Pancreas (tissue), 10 donors: ENCODE measurements around the gene SOBP. TPM values are rescaled to one million over a fixed set of nuclear protein-coding genes. Genes with fewer than 3 reads are reported as not detected.

Source experiments
- ATAC-seq, 4 donors: fragments of 200-7000 bp; cut with Tn5 transposase; one replicate each; pipeline versions ENCODE4 v1.8.0 to v1.9.1; 2020; ENCODE audit warnings: mild to moderate bottlenecking in 4 of 4, moderate library complexity in 4 of 4
- DNase-seq, 6 donors: peaks; one replicate each; pipeline ENCODE4 v3.0.0-alpha.2; 2020
- FAIRE-seq: peaks from 2 replicates; lab custom pipeline; 2012; peaks lifted over from hg19 to GRCh38; lab: Jason Lieb, UNC
- H3K27ac ChIP-seq, 4 donors: fragments of 200-600 bp; sonication (generic); 1 replicate in 3 of 4; 2 replicates in 1 of 4; pipeline versions ENCODE4 v1.5.0 to v1.8.0; 2020
- H3K27me3 ChIP-seq, 4 donors: fragments of 200-600 bp; one replicate each; pipeline ENCODE4 v1.8.0; 2021
- H3K36me3 ChIP-seq, 3 donors: fragments of 200-600 bp; sonication (generic) in 1 of 3; one replicate each; pipeline versions ENCODE4 v1.5.0 to v1.8.0; 2020 to 2021
- H3K4me1 ChIP-seq, 3 donors: fragments of 200-600 bp; one replicate each; pipeline ENCODE4 v1.8.0; 2021
- H3K4me3 ChIP-seq, 4 donors: fragments of 200-600 bp; sonication (generic) in 2 of 4; one replicate each; pipeline versions ENCODE4 v1.5.0 to v1.8.0; 2020 to 2021
- H3K9me3 ChIP-seq, 4 donors: fragments of 200-600 bp; one replicate each; pipeline ENCODE4 v1.8.0; 2021
- CTCF ChIP-seq, 4 donors: fragments of 200-600 bp; sonication (generic) in 3 of 4; IDR thresholded peaks; one replicate each; pipeline versions ENCODE4 v1.5.0 to v1.8.0; 2021; ENCODE audit warnings: antibody characterized with exemption in 4 of 4
- WGBS, 2 donors: extraction: QIAGEN DNeasy Blood & Tissue Kit; methylation state at CpG; one replicate each; pipeline ENCODE4 v1.1.7; 2013; 5-methylcytosine and 5-hydroxymethylcytosine counted together
- intact Hi-C, 3 donors: fragments of 100-400 bp; cut with DNase I; formaldehyde crosslinking; loops; one replicate each; pipeline versions ENCODE4 v1.11.1 to v1.14.2; 2022
- polyA plus RNA-seq, 2 donors: library from polyadenylated mRNA; stranded (reverse); fragments of 200-250 nt; gene quantifications; one replicate each; pipeline ENCODE4 v1.2.3, GENCODE V29; 2013
- total RNA-seq, 6 donors: library from RNA; stranded (reverse); fragmentation: NEBNext Ultra II Directional in 4 of 6; extraction: Animal tissue kit (Norgen Biotek cat#: 25700) in 4 of 6; gene quantifications; one replicate each; pipeline versions ENCODE4 v1.2.1 to v1.2.4, GENCODE V29; 2021 to 2023
- donor health status: healthy with polysubstance abuse.
- donor health status: DM: no; HTN: no; CAD: no; lungs with moderate emphysema.
- donor health status: DM: no; HTN: no; CAD: no.
- donor health status: control.
- donor health status: control.
- donor health status: Bipolar disorder and iron deficiency.
- donor health status: DM: yes; HTN: yes; CAD: no.
- donor health status: DM: no; HTN: no; CAD: no.
- donor health status: DM: no; HTN: no; CAD: no.
- donor health status: DM: yes; HTN: yes; CAD: no.

SOBP gene
- total and polyA plus RNA-seq, 8 donors, result 1.1 to 3.5 (median 2.0) TPM

- Histone ChIP-seq H3K36me3 (no peaks in the 10 kb centered on the region), H3K27ac (no peak overlapping the region), H3K9me3 (no peaks in the 10 kb centered on the region), H3K4me1 (no peaks in the 10 kb centered on the region), H3K27me3 (no peaks in the 10 kb centered on the region), H3K4me3 (no peak overlapping the region)
- intact Hi-C loops, result no loop called here
- no peak for TF ChIP-seq CTCF (IDR thresholded peaks at IDR 0.05)
- DNase-seq (no peak), ATAC-seq (peak in 1 of 4 donors; percentile 7), FAIRE-seq (no peak)
- WGBS, 2 donors, result 75 to 76% methylated on average over 1 of the region's 1 CpG
Measured at GRCh38 chr6:107641071-107641470, 151.2 kb downstream of the SOBP start.

- Histone ChIP-seq H3K27ac (no peak overlapping the region), H3K36me3 (no peaks in the 10 kb centered on the region), H3K27me3 (no peaks in the 10 kb centered on the region), H3K9me3 (no peaks in the 10 kb centered on the region), H3K4me1 (no peaks in the 10 kb centered on the region), H3K4me3 (no peak overlapping the region)
- peak in 3 of 6 donors; percentile 35 to 52 (median 39) for DNase-seq
- no peak for TF ChIP-seq CTCF (IDR thresholded peaks at IDR 0.05)
- intact Hi-C loops, result no loop called here
- peak in 3 of 4 donors; percentile 86 to 91 (median 90) for ATAC-seq
- no peak for FAIRE-seq
- WGBS, 2 donors, result 40 to 45% methylated on average over 14 of the region's 14 CpGs
Measured at GRCh38 chr6:107641500-107641941, 151.6 kb downstream of the SOBP start.

- Histone ChIP-seq H3K27me3 (no peaks in the 10 kb centered on the region), H3K27ac (no peak overlapping the region), H3K36me3 (no peaks in the 10 kb centered on the region), H3K4me1 (no peaks in the 10 kb centered on the region), H3K9me3 (no peaks in the 10 kb centered on the region), H3K4me3 (no peak overlapping the region)
- 53 to 56% methylated on average over 3 of the region's 3 CpGs for WGBS, 2 donors
- no peak for DNase-seq
- intact Hi-C loops, result no loop called here
- TF ChIP-seq CTCF (IDR thresholded peaks at IDR 0.05), result no peak
- ATAC-seq, result no peak
- no peak for FAIRE-seq
Measured at GRCh38 chr6:107642095-107642860, 152.4 kb downstream of the SOBP start.

- DNase-seq (no peak), FAIRE-seq (no peak), ATAC-seq (no peak)
- no peak overlapping the region for H3K27ac ChIP-seq
- TF ChIP-seq CTCF (IDR thresholded peaks at IDR 0.05), result no peak
- 76% methylated on average over 3 of the region's 3 CpGs for WGBS, 2 donors
- intact Hi-C loops, result no loop called here
- no peaks in the 10 kb centered on the region for H3K4me1 ChIP-seq
- H3K36me3 ChIP-seq, result no peaks in the 10 kb centered on the region
- no peaks in the 10 kb centered on the region for H3K9me3 ChIP-seq
- no peak overlapping the region for H3K4me3 ChIP-seq
- no peaks in the 10 kb centered on the region for H3K27me3 ChIP-seq
Measured at GRCh38 chr6:107642861-107643328, 153.0 kb downstream of the SOBP start.

- Histone ChIP-seq H3K27me3 (no peaks in the 10 kb centered on the region), H3K27ac (no peak overlapping the region), H3K4me3 (no peak overlapping the region), H3K9me3 (no peaks in the 10 kb centered on the region), H3K4me1 (no peaks in the 10 kb centered on the region), H3K36me3 (no peaks in the 10 kb centered on the region)
- WGBS, 2 donors, result 87 to 96% methylated on average over 1 of the region's 1 CpG
- no peak for TF ChIP-seq CTCF (IDR thresholded peaks at IDR 0.05)
- intact Hi-C loops, result no loop called here
- no peak for DNase-seq
- FAIRE-seq, result no peak
- no peak for ATAC-seq
Measured at GRCh38 chr6:107644513-107644912, 154.6 kb downstream of the SOBP start.
